K562 (cell line): ENCODE measurements around the gene PGM2. TPM values are rescaled to one million over a fixed set of nuclear protein-coding genes. Genes with fewer than 3 reads are reported as not detected.
A peak's percentile ranks its signal among the peaks of the same experiment; 100 is the strongest.

Experiments used
- CHD1 ChIP-seq: fragments of 200-600 bp; sonication (generic); IDR thresholded peaks from one replicate; pipeline ENCODE4 v1.6.1; 2012; ENCODE audit warnings: mild to moderate bottlenecking, moderate library complexity, low read length, inconsistent platforms
- RAD21 ChIP-seq, 2 experiments: fragments of 250-450 bp in 1 of 2; fragments of 450-650 bp in 1 of 2; sonication (Bioruptor Pico) in 1 of 2; formaldehyde crosslinking in 1 of 2; IDR thresholded peaks in 1 of 2; conservative IDR thresholded peaks in 1 of 2; 2 replicates each; pipeline versions ENCODE4 v1.4.0 to v1.8.0; 2020 to 2022; ENCODE audit warnings: mild to moderate bottlenecking in 2 of 2, moderate library complexity in 1 of 2
- SP2 ChIP-seq: IDR thresholded peaks from 2 replicates; pipeline ENCODE4 v1.6.1; 2011; ENCODE audit warnings: mild to moderate bottlenecking, low read depth, low read length, moderate library complexity; ENCODE audit not compliant: poor library complexity, severe bottlenecking; ENCODE audit errors: extremely low read depth
- TFAP4 ChIP-seq: sonication (generic); formaldehyde crosslinking; IDR thresholded peaks from 2 replicates; pipeline ENCODE4 v1.8.0; 2022; ENCODE audit warnings: missing genetic modification reagents, mild to moderate bottlenecking, moderate library complexity, borderline replicate concordance
- ZBTB40 ChIP-seq, 2 experiments: fragments of 450-650 bp in 1 of 2; sonication (generic) in 1 of 2; formaldehyde crosslinking in 1 of 2; IDR thresholded peaks; 2 replicates each; pipeline versions ENCODE4 v1.7.1 to v1.9.0; 2016 to 2022; ENCODE audit warnings: inconsistent platforms in 1 of 2, mild to moderate bottlenecking in 1 of 2, missing genetic modification reagents in 1 of 2
- ZNF232 ChIP-seq: sonication (generic); formaldehyde crosslinking; IDR thresholded peaks from 2 replicates; pipeline ENCODE4 v1.8.0; 2022; ENCODE audit warnings: mild to moderate bottlenecking, missing genetic modification reagents
- ZNF561 ChIP-seq: fragments of 450-650 bp; formaldehyde crosslinking; conservative IDR thresholded peaks from 2 replicates; pipeline ENCODE4 v1.4.0; 2020; ENCODE audit warnings: mild to moderate bottlenecking, moderate library complexity
- ZSCAN32 ChIP-seq: fragments of 450-650 bp; formaldehyde crosslinking; IDR thresholded peaks from 2 replicates; pipeline ENCODE4 v1.4.0; 2020; ENCODE audit warnings: mild to moderate bottlenecking, moderate library complexity
- polyA plus RNA-seq, 8 experiments: library from polyadenylated mRNA; depleted of rRNA in 4 of 8; stranded (reverse) in 5 of 8; unstranded in 3 of 8; fragments of >200 nt; fragmentation: Nextera tagmentation in 2 of 8; fragmentation: Illumina TruSeq in 1 of 8; extraction: Ambion mirVana in 2 of 8; extraction: Trizol in 1 of 8; gene quantifications; 2 replicates each; pipeline versions ENCODE4 v1.2.1 to v1.2.3, GENCODE V29; 2011 to 2014; ENCODE audit warnings: inconsistent platforms in 1 of 8, missing spikeins in 1 of 8
- total RNA-seq, 7 experiments: library from RNA; depleted of rRNA in 6 of 7; stranded (reverse); fragments of >200 nt in 6 of 7; fragmentation: Illumina TruSeq in 2 of 7; extraction: Trizol in 2 of 7; gene quantifications; 2 replicates each; pipeline versions ENCODE4 v1.2.1 to v1.2.3, GENCODE V29; 2011 to 2021; ENCODE audit warnings: low replicate concordance in 1 of 7

The PGM2 gene
- total and polyA plus RNA-seq, 9 of the 15 experiments (the other 6 are each of a cell fraction or from before 2014, with no cell fraction given) = 15.2 to 77.3 (median 51.4) TPM

GRCh38 chr4:37803348-37803973, 23.0 kb upstream of the PGM2 start (continued):
- TF ChIP-seq ZBTB40 (IDR thresholded peaks at IDR 0.05) (no peak), ZBTB40 (CRISPR knock-in tag; IDR thresholded peaks at IDR 0.05) (no peak), RAD21 (CRISPR knock-in tag; conservative IDR thresholded peaks at IDR 0.05 in 1 of 2, IDR thresholded peaks at IDR 0.05 in 1 of 2) (peak; percentile 70 to 79), CHD1 (no peak), SP2 (no peak), ZSCAN32 (CRISPR knock-in tag) (no peak), ZNF561 (CRISPR knock-in tag) (no peak), TFAP4 (CRISPR knock-in tag) (no peak), ZNF232 (no peak)
